GM13976 (cell line): ENCODE measurements around the gene OR56A4.

Experiments
- DNase-seq: peaks from one replicate; pipeline ENCODE4 v3.0.0; 2012; ENCODE audit warnings: low spot score
- in situ Hi-C: fragments of 300-500 bp; cut with MboI; formaldehyde crosslinking; loops from one replicate; pipeline ENCODE4 v1.12.0; 2022; ENCODE audit warnings: low sequenced_read_pairs, mixed read lengths, inconsistent platforms; ENCODE audit not compliant: unreplicated experiment
- TF ChIP-seq, protein P1 (sequence below): IDR thresholded peaks from 2 replicates; pipeline ENCODE4 v1.5.1; 2012; ENCODE audit warnings: borderline replicate concordance, mild to moderate bottlenecking; ENCODE audit not compliant: insufficient read depth; ENCODE audit errors: extremely low read depth, missing control alignments, control extremely low read depth

OR56A4 gene

DNA sequence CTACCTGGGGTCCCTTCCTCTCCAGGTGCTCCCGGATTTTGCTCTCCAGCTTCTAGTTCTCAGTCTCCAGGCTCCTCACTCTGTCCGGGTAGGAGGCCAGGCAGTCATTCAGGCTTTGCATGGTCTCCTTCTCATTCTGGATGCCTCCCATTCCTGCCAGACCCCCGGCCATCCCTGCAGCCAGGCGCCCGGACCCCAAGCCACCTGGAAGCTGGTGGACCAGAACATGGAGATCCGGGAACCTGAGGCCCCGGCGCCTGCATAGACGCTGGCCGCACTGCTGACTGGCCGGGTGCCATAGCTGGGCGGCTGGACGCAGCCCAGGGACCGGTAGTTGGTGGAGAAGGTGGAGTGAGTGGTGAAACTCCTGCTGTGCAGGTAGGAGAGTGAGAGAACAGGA lies 12.0 kb downstream of the OR56A4 start:
- no peak for DNase-seq
- TF ChIP-seq, protein P1, sequence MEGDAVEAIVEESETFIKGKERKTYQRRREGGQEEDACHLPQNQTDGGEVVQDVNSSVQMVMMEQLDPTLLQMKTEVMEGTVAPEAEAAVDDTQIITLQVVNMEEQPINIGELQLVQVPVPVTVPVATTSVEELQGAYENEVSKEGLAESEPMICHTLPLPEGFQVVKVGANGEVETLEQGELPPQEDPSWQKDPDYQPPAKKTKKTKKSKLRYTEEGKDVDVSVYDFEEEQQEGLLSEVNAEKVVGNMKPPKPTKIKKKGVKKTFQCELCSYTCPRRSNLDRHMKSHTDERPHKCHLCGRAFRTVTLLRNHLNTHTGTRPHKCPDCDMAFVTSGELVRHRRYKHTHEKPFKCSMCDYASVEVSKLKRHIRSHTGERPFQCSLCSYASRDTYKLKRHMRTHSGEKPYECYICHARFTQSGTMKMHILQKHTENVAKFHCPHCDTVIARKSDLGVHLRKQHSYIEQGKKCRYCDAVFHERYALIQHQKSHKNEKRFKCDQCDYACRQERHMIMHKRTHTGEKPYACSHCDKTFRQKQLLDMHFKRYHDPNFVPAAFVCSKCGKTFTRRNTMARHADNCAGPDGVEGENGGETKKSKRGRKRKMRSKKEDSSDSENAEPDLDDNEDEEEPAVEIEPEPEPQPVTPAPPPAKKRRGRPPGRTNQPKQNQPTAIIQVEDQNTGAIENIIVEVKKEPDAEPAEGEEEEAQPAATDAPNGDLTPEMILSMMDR = no peak
- in situ Hi-C loops = no loop called here

DNA sequence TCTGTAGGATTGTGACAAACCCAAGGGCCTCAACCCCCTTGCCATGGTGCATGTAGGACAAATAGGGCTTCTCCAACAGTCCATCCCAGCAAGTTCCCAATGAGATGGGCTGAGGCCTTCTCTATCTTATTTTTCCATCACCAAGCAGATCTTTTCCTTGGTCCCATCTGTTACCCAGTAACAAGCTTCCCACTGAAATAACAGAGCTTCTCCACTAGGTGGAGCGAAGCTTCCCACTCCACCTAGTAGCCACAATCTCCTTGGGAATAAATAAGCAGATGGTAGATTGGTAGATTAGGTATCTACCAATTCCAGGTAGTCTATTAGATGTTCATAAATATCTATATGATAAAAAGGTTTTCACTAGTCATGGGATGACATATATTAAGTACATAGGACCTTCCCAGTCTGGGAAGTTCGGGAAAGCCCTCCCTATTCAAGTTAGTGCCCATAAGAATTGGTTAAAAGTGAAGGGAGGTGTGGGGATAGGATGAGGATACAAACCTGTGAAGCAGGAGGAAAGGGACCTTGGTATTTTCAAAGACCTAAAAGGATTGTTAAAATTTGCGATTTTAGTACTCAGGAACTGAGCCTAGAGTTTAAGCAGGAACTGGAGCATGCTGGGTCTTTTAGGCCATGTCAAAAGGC lies 14.0 kb downstream of the OR56A4 start:
- peak; percentile 39 for DNase-seq

DNA sequence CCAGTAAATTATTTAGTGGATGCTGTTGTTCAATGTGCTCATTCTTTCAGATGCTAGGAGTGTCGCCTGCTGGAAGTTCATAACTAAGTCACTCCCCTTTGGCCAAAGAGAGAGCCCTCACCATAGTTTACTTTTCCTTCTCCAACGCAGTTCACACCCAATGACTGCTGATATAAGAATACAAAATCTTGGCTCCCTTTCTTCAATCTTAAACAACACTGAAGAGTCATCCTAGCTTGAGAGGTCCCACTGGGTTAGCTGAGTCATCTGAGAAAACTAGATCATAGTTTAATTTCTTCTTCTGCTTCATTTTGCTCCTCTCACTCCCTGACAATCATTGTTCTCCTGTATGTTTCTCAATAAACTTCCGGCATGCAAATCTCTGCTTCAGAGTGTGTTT lies 14.6 kb downstream of the OR56A4 start:
- no peak for DNase-seq
- TF ChIP-seq, protein P1 = no peak
- in situ Hi-C loops = no loop called here

More for the DNA sequence above, 14.0 kb downstream of the OR56A4 start:
- TF ChIP-seq, protein P1 = peak; percentile 27
- in situ Hi-C loops = no loop called here

DNA sequence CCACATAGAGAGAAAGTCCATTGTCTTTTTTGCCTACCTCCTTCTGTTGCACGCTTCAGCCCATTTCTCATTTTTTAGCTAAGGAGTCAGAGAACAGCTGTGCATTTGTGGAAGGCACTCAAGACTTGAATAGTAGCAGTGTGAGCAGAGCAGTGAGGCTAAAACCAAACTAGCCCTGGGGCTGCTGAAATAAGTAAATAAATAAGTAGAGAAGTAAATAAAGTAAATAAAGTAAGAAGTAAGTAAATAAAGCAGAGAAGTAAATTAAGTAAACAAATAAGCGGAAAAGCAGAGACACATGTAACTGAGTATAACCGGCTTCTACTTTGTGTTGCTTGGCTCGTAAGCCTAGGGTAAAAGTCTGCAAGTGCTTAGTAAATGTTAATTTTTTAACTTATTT lies 17.5 kb downstream of the OR56A4 start:
- TF ChIP-seq, protein P1 = no peak

DNA sequence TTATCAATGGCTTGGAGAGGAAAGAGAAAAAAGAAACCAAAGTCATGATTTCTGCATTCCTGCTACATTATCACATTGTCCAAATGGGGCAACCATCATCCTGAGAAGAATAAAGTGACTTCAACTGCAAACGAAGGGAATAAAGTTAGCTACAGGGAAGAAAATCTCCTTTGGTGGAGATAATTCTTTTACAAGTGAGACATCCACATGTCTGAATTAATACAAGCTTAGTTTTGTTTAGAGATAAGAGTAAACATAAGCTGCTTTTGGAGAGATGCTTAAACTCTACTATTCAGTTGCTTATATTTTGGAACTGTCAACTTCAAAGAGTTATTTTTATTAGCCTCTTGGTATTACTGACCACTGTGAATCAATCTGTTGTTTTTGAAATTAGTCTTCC lies 19.9 kb downstream of the OR56A4 start, which contains the start of gene OR52L1:
Gene OR52L1 (minus strand): TSS at position 101 of the 400 bp plus-strand sequence. CDS start 55 bp downstream, at position 46.
- no peak for DNase-seq
- TF ChIP-seq, protein P1 = no peak
- in situ Hi-C loops = no loop called here

More for the DNA sequence above, 17.5 kb downstream of the OR56A4 start:
- DNase-seq = no peak
- in situ Hi-C loops = no loop called here

DNA sequence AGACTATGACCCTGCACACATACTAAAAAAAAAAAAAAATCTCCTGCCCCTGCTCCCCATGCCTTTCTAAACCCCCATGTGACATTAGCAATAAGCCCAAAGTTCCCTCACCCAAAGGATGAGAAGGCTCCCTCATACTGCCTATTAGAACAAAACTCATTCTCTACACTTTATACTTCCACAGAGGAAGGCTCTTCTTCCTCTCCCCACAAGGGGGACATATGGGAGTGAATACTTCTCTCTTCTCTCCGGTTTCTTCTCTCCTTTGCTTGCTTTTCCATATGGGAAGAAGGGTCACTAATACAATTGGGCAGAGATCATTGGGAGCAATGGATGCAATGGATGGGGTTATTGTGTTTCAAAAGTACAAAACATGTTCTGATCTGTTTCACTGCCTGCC lies 23.3 kb downstream of the OR56A4 start:
- TF ChIP-seq, protein P1 = no peak
- in situ Hi-C loops = no loop called here

More for the DNA sequence above, 23.3 kb downstream of the OR56A4 start:
- DNase-seq = no peak
